A549 treated with RU486 at 1 μM for 4 hours (cell line): ENCODE results near the gene RAD21L1. TPM values are rescaled to one million over a fixed set of nuclear protein-coding genes. Genes with fewer than 3 reads are reported as not detected.

Experiments
- total RNA-seq: library from RNA; stranded (reverse); fragments of 200-300 nt; extraction: Qiagen RNA extraction; gene quantifications from 5 replicates; pipeline ENCODE4 v1.2.3, GENCODE V29; 2022; ENCODE audit warnings: low read depth

Gene RAD21L1
- not detected in 5 replicates for total RNA-seq

GRCh38 chr20:1225783-1226654 is at the start of gene RAD21L1:
TSS of gene RAD21L1 (plus strand) at chr20:1226044. CDS start at chr20:1228454, 2,410 bp downstream.

GRCh38 chr20:1184638-1185315 is 41.1 kb upstream of the RAD21L1 start, which contains the start of gene TMEM74B:
TSS of gene TMEM74B (minus strand) at chr20:1184981. CDS start at chr20:1183801, 1,180 bp downstream.

GRCh38 chr20:1202762-1203504 is 22.9 kb upstream of the RAD21L1 start, which contains the start of gene C20orf202:
TSS of gene C20orf202 (plus strand) at chr20:1203454. CDS start at chr20:1203586, 132 bp downstream.

GRCh38 chr20:1266167-1266973 is 40.5 kb downstream of the RAD21L1 start, which contains the start of gene SNPH:
TSS of gene SNPH (plus strand) at chr20:1266294. CDS start at chr20:1296240, 29,946 bp downstream.

Other genes starting within 250 kb of the RAD21L1 start
- not detected in 5 replicates for gene RSPO4, start 223.7 kb upstream of the RAD21L1 start, total RNA-seq
- gene PSMF1, start 107.4 kb upstream of the RAD21L1 start, total RNA-seq = 195 to 276 TPM (median 220 TPM) in 5 replicates
- 3.1 to 5.1 TPM (median 4.0 TPM) in 5 replicates for gene TMEM74B, start 41.1 kb upstream of the RAD21L1 start, total RNA-seq
- 0.09 to 0.12 TPM in 2 of 5 replicates, not detected in the others for gene C20orf202, start 22.6 kb upstream of the RAD21L1 start, total RNA-seq
- 3.7 to 5.3 TPM (median 4.1 TPM) in 5 replicates for gene SNPH, start 40.2 kb downstream of the RAD21L1 start, total RNA-seq
- gene SDCBP2, start 103.1 kb downstream of the RAD21L1 start, total RNA-seq = 0.53 to 1.3 TPM (median 1.2 TPM) in 5 replicates
- 447 to 554 TPM (median 504 TPM) in 5 replicates for gene FKBP1A, start 167.0 kb downstream of the RAD21L1 start, total RNA-seq
- gene NSFL1C, start 240.8 kb downstream of the RAD21L1 start, total RNA-seq = 110 to 150 TPM (median 118 TPM) in 5 replicates